CD4-positive, alpha-beta T cell treated with Interleukin-15 for 1 hour (primary cell): ENCODE results near the gene RGL2.
"Not testable (repeated sequence)": the region's sequence is repeated elsewhere in the genome, so short reads cannot be mapped to it uniquely, and the experiment has no call there.

Source experiments
- DNase-seq: peaks from one replicate; pipeline ENCODE4 v3.0.0-alpha.2; 2020

The RGL2 gene

DNA sequence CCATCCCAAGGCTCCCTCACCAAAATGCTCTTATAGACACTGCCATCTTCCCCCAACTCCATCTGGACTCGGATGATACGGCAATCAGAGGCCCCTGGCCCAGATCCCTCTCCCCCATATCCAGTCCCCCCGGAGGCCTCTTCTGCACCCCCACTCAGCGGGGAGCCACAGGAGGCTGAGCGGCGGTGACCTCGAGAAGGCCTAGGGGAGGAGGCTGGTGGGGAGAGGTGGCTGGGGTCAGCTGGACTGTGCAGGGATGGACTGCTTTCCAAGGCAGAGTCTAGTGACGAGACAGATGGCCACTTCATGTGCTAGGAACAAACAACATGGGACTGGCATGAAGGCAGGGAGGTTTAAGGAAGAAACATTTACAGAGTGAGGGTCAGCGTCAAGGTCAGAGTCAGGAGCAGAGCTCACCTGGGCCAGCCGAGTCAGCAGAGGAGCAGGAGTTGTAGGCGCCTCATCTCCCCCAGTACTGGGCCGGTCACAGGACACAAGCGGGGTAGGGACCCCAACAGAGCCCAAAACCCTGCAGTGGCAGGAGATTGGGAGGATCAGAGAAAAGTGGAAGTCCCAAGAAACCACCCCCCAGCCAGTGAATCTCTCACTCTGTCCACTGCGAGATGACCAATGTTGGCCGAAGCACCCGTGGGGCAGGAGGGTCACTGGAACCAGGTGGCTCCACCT, 5.6 kb downstream of the RGL2 start:
- DNase-seq = no peak

DNA sequence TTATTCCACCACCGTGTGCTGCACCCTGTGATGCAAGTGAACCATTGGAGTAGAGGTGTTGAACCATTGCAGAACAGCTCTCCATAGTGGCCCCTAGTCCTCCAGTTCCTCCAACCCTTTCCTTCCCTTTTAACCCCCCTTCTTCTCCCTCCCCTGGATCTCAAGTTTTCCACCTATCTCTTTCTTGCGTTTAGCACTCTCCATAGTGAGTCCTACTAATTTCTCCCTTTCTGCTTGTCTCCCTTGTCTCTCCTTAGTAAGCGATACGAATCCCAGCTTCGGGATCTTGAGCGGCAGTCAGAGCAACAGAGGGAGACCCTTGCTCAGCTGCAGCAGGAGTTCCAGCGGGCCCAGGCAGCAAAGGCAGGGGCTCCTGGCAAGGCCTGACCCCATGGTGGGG, 8.3 kb downstream of the RGL2 start:
- no peak for DNase-seq

- no peak for DNase-seq
Measured at GRCh38 chr6:33289784-33290315, 8.9 kb downstream of the RGL2 start.

DNA sequence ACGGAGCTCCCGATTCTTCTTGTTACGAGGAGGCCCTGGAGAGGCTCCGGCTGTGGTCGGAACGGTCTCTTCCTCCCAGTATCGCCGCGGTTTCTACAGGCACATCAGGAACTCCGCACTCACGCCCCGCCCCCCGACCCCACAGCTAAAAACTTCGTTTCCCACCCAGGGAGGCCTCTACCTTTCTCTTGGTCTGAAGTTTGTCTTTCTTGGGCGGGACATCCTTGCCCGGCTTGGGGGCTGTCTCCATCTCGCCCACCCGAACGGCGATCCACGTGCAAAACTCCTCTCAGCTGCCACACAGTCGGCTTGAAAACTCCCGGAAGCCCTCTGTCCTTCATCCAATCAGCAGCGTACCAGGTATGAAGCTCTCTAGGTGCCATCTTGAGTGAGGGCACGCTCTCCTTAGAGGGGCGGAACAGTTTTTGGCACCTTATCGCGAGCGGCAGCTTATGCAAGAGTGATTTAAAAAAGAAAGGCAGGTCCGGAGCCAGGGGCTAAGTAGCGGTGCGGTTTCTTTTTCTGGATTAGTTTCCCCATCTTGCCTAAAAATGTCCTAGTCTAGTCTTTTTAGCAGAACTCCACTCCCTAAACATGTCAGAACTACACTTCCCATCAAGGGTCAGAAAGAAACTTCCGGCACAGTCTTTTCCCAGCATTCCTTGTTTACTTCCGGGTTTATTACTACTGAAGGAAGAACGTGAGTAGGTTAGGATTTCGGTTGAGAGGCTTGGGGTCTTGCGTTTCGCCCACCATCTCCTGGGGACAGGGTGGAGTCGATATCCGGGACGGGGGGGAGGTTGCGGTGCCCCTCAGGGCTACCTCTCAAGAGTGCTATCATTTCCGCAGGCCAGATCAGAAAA, 9.6 kb downstream of the RGL2 start, which contains the start of the genes PFDN6 and WDR46:
Gene PFDN6, plus strand, starts transcription at position 681 of the 863 bp plus-strand sequence. CDS start 256 bp downstream, outside the sequence.
Gene WDR46, minus strand, starts transcription at position 319 of the 863 bp plus-strand sequence. Its CDS starts 69 bp downstream, at position 250.
- DNase-seq = peak; percentile 83

DNA sequence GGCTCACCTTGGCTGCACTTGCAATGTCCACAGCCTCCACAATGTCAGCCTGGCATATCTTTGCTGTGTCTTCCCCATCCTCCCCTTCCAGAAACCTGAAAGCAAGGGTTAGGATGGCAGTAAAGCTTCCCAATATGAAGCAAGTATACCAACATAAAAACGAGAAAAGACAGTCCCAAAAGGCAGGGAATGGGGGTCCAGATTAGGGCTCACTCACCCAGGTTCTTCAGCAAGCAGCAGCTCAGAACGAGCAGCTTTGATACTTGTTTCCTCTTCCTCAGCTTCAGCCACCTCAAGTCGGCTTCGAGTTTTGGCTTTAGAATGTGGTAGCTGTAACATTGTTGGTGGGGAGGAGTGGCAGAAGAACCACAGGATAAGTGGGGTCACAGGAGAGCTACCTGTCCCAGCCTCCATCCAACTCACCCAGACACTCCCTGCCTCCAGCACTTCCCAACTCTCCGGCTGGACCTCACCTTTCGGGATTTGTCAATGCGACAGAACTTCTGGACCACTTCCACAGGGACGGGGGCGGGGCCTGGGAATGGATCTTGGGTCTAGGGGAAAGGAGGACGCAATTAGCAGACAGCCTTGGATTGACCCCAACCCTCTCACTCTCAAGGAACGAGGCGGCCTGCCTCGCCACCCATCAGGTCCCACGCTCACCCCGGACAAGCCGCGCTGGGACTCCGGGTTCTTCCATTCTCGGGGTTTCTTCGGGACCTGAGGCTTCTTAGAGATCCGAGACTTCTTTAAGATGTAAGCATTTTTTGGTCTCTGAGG, 10.4 kb downstream of the RGL2 start:
- DNase-seq = no peak

DNA sequence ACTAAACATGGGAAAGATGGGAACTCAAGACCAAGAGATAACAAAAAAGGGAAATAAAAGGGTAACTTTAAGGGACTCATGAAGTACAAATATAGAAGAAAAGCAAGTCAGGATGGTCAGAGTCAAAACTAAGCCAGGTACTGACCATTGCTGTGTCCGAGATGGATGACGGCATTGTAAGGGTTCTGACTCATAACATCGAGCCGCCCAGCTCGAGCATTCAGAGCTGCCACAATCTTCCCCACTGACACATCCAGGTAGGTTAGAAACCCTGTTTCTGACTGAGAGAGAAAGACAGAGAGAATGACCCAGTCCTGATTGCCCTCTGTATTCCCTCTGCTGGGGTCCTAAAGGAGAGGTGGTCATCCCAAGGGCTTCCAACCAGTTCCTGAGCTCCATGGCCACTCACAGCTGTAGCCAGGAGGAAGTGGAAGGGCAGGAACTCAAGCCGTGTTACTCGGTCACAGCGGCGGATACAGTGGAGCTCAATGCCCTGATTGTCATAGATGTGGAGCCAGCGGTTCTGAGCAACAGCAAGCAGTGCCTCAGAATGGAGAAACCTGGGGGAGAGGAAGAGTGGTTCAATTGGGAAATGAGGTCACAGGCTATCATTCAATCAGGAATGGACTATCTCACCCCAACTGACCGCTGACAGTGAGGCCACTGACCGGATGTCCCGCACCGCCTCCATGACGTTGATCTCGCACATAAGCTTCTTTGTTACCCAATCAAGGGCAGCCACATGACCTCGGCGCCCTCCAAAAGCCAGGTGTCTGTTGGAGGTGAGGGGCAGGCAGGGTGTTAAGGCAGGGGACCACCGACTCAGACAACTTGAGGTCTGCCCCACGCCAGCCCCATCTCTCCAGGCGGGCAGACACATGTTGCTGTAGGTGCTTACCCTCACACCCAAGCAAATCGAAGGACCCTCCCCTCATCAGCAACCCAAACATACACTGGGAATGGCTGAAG, 11.5 kb downstream of the RGL2 start:
- DNase-seq = no peak

DNA sequence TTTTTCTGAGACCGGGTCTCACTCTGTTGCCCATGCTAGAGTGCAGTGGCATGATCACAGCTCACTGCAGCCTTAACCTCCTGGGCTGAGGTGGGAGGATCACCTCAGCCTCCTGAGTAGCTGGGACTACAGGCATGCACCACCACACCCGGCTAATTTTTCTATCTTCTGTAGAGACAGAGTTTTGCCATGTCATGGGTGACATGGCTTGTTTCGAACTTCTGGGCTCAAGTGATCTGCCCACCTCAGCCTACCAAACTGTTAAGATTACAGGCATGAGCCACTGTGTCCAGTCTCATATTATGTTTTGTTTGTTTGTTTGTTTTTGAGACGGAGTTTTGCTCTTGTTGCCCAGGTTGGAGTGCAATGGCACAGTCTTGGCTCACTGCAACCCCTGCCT, 13.5 kb downstream of the RGL2 start:
- DNase-seq = not testable (repeated sequence)

DNA sequence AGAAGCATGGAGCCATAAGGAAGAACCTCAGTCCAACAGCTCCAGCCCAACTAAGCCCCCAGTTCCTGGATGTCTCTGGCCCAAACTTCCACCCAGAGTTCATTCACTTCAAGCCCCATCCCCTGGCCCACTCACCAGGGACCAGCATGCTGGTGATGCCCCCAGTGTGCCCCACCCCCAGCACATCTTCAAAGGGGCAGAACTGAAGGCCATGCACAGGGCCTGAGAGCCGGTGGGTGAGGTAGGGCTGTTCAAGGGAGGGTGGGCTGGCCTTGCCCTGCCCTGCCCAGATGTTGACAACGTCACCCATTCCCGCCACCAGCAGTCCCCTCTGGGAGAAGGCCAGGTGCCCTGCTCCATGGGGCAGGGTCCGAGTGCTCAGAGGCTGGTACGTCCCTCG, 18.2 kb downstream of the RGL2 start:
- DNase-seq = no peak

DNA sequence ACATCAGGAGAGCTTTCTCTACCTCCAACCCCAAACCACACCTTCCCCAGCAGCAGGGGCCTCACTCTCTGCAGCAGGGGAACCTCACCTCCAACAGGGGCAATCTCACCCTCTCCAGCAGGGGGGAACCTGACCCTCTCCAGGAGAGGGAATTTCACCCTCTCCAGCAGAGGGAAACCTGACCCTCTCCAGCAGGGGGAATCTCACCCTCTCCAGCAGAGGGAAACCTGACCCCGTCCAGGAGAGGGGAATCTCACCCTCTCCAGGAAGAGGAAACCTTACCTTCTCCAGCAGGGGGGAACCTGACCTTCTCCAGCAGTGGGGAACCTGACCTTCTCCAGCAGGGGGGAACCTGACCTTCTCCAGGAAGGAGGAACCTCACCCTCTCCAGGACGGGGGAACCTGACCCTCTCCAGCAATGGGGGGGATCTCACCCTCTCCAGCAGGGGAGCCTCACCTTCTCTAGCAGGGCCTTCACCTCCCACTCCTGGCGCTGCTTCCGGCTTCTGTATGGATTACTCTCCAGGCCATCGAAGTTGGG, 18.7 kb downstream of the RGL2 start:
- no peak for DNase-seq

- DNase-seq = no peak
Measured at GRCh38 chr6:33279257-33279695, 19.5 kb downstream of the RGL2 start.

DNA sequence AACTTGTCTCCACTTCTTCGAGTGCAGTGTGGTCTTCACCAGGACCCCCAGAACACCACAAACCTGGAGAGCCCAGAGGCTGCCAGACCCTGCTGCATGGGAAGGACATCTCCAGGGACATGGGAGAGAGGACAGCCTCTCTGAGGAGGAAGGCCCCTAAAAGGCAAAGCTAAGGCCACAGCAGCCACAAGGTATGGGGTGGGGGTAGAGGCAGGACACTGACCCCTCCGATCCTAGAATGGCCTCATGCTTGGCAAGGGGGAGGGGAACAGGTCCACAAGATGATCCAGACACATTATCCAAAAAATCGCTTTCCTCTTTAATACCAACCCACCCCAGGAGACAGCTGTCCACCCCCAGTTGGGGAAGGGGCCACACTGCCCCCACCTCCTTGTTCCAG, 19.9 kb downstream of the RGL2 start:
- DNase-seq = no peak

GRCh38 chr6:33278392-33278741, 20.4 kb downstream of the RGL2 start:
- DNase-seq = no peak

- DNase-seq = no peak
Measured at GRCh38 chr6:33277663-33278391, 20.9 kb downstream of the RGL2 start.

- peak; percentile 81 for DNase-seq
Measured at GRCh38 chr6:33276864-33277662, 21.7 kb downstream of the RGL2 start, which contains the start of gene B3GALT4. Gene B3GALT4, plus strand, starts transcription at chr6:33277123. Its CDS starts 297 bp downstream, at chr6:33277420.

DNA sequence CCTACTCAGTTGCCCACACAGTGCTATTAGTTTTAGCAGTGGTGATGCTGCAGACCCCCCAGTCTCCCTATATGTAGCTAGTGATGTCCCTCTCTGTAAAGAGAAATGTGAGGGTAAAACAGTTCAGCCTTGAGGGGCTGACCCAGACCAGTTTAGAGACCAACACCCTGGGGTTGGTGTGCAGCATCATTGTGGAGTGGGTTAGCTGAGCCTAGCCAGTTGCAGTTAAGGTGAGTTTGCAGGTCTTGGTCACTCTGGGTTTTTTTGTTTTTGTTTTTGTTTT, 22.2 kb downstream of the RGL2 start:
- no peak for DNase-seq

DNA sequence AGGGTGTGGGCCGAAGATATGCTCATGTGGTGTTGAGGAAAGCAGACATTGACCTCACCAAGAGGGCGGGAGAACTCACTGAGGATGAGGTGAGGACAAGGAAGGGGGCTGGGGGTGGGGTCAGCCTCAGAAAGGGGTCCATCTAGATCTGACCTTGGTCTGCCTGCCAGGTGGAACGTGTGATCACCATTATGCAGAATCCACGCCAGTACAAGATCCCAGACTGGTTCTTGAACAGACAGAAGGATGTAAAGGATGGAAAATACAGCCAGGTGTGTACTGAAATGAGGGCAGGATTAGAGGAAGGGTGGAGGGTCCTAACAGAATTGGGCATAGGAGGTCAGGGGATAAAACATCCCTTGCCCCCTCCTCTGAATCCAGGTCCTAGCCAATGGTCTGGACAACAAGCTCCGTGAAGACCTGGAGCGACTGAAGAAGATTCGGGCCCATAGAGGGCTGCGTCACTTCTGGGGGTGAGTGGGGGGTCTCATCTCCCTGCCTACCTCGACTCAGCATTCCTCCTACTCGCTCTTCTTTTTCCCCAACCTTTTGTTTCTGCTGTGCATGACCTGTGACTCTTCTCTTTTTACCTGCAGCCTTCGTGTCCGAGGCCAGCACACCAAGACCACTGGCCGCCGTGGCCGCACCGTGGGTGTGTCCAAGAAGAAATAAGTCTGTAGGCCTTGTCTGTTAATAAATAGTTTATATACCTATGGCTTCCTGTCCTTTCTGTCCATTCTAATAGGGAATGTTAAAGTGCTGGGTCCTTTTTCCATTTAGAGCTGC, 22.8 kb downstream of the RGL2 start:
- not testable (repeated sequence) for DNase-seq

GRCh38 chr6:33273924-33274902, 24.5 kb downstream of the RGL2 start:
- no peak for DNase-seq
